NB4 (cell line): ENCODE data around the gene ARHGAP1.

Source experiments
- MYC ChIP-seq: IDR thresholded peaks from 2 replicates; pipeline ENCODE4 v1.6.1; 2011; ENCODE audit warnings: low read depth, low read length
- TF ChIP-seq, protein P1 (sequence below): IDR thresholded peaks from one replicate; pipeline ENCODE4 v1.5.1; 2012; ENCODE audit warnings: low read depth, low read length

DNA sequence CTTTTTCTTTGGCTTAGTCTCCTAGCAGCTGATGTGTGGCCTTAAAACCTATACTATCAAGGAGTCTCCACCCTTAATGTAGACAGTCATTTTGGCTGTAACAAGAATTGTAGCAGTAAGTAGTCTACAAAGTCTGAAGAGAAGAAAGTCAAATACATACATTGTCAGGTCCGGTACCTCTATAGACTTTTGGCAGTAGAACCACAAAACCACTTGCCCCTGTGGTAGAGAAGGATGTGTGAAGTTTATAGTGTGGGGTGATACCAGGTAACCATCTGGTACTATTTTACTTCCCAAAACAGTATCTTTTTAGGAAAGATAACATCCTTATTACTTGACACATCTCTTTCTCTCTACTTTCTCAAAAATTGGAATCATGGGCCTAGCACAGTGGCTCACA lies 67.9 kb downstream of the ARHGAP1 start:
- TF ChIP-seq, protein P1, sequence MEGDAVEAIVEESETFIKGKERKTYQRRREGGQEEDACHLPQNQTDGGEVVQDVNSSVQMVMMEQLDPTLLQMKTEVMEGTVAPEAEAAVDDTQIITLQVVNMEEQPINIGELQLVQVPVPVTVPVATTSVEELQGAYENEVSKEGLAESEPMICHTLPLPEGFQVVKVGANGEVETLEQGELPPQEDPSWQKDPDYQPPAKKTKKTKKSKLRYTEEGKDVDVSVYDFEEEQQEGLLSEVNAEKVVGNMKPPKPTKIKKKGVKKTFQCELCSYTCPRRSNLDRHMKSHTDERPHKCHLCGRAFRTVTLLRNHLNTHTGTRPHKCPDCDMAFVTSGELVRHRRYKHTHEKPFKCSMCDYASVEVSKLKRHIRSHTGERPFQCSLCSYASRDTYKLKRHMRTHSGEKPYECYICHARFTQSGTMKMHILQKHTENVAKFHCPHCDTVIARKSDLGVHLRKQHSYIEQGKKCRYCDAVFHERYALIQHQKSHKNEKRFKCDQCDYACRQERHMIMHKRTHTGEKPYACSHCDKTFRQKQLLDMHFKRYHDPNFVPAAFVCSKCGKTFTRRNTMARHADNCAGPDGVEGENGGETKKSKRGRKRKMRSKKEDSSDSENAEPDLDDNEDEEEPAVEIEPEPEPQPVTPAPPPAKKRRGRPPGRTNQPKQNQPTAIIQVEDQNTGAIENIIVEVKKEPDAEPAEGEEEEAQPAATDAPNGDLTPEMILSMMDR: no peak
- TF ChIP-seq MYC: no peak
